Measurements from ENCODE around the gene RPS6KA4.
"Not testable (repeated sequence)": the region's sequence is repeated elsewhere in the genome, so short reads cannot be mapped to it uniquely, and the experiment has no call there.

DNA sequence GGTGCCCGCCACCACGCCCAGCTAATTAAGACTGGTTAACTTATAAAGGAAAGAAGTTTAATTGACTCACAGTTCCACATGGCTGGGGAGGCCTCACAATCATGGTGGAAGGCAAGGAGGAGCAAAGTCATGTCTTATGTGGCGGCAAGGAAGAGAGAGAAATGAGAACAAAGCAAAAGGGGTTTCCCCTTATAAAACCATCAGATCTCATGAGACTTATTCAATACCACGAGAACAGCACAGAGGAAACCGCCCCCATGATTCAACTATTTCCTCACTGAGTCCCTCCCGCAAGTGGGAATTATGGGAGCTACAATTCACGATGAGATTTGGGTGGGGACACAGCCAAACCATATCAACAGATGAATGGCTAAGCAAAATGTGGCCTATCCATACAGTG lies 59.3 kb downstream of the RPS6KA4 start:
- TF ChIP-seq, protein P1, sequence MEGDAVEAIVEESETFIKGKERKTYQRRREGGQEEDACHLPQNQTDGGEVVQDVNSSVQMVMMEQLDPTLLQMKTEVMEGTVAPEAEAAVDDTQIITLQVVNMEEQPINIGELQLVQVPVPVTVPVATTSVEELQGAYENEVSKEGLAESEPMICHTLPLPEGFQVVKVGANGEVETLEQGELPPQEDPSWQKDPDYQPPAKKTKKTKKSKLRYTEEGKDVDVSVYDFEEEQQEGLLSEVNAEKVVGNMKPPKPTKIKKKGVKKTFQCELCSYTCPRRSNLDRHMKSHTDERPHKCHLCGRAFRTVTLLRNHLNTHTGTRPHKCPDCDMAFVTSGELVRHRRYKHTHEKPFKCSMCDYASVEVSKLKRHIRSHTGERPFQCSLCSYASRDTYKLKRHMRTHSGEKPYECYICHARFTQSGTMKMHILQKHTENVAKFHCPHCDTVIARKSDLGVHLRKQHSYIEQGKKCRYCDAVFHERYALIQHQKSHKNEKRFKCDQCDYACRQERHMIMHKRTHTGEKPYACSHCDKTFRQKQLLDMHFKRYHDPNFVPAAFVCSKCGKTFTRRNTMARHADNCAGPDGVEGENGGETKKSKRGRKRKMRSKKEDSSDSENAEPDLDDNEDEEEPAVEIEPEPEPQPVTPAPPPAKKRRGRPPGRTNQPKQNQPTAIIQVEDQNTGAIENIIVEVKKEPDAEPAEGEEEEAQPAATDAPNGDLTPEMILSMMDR (IDR thresholded peaks at IDR 0.05; ENCODE audit: low read length) = not testable (repeated sequence)
- TF ChIP-seq EZH2 (IDR thresholded peaks at IDR 0.05; ENCODE audit: borderline replicate concordance, low read length) = not testable (repeated sequence)

All from OCI-LY1 (cell line).